ENCODE results near the gene ZDHHC17. TPM values are rescaled to one million over a fixed set of nuclear protein-coding genes. Genes with fewer than 3 reads are reported as not detected.

The ZDHHC17 gene
- total and polyA plus RNA-seq, 7 donors: 7.8 to 22.7 (median 20.2) TPM

DNA sequence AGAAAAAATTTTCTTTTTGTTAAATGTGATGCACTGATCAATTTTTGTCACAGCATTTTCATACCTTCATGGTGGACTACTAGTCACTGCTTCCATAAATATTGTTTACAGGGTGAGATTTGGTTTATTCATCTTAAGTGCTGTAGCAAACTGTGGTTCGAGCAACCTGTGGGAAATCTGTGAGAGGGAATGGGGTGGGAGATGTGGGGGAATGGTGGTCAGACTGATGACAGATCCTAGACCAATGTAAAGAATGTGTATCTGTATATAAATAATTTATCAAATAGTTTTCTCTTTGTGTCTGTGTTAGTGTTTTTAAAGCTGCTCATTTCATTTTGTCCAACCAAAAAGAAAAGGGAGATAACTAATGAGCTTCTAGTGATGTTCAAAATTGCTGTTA, 88.2 kb downstream of the ZDHHC17 start:
- H3K36me3 ChIP-seq (ENCODE audit: insufficient read depth in 1 of 2, low read depth in 1 of 2): peaks cover 0 to 78% of the 10 kb centered on the region in 2 donors
- H3K27me3 ChIP-seq (ENCODE audit: insufficient read depth in 3 of 3, low read length in 2 of 3): no peaks in the 10 kb centered on the region
- ATAC-seq: no peak
- H3K4me3 ChIP-seq: no peak overlapping the region
- H3K9me3 ChIP-seq: no peaks in the 10 kb centered on the region
- 97 to 100% (median 100%) methylated on average over 1 of the region's 1 CpG for WGBS, 3 donors
- no peaks in the 10 kb centered on the region for H3K4me1 ChIP-seq
- intact Hi-C loops (cut with DNase I): no loop called here
- H3K27ac ChIP-seq: no peak overlapping the region
- no peak for DNase-seq
- TF ChIP-seq, protein P1, sequence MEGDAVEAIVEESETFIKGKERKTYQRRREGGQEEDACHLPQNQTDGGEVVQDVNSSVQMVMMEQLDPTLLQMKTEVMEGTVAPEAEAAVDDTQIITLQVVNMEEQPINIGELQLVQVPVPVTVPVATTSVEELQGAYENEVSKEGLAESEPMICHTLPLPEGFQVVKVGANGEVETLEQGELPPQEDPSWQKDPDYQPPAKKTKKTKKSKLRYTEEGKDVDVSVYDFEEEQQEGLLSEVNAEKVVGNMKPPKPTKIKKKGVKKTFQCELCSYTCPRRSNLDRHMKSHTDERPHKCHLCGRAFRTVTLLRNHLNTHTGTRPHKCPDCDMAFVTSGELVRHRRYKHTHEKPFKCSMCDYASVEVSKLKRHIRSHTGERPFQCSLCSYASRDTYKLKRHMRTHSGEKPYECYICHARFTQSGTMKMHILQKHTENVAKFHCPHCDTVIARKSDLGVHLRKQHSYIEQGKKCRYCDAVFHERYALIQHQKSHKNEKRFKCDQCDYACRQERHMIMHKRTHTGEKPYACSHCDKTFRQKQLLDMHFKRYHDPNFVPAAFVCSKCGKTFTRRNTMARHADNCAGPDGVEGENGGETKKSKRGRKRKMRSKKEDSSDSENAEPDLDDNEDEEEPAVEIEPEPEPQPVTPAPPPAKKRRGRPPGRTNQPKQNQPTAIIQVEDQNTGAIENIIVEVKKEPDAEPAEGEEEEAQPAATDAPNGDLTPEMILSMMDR (IDR thresholded peaks at IDR 0.05): no peak

DNA sequence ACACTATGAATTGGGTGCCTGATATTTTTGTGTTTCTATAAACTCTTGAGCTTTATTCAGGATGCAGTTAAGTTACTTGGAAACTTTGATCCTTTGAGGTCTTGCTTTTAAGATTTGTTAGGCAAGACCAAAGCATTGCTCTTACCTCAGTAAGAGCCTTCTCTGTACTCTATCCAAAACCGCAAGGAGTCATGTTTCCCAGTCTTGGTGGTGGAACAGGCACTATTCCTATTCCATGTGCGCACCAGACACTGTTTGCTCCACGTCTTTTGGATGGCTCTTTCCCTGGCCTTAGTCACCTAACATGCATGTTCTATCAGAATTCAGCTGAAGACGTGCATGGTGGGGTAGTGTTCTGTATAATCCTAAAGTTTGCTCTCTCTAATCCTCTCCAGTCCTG, 91.4 kb downstream of the ZDHHC17 start:
- Histone ChIP-seq H3K4me1 (no peaks in the 10 kb centered on the region), H3K9me3 (no peaks in the 10 kb centered on the region), H3K4me3 (no peak overlapping the region), H3K36me3 (ENCODE audit: insufficient read depth in 1 of 2, low read depth in 1 of 2) (peaks cover 0 to 60% of the 10 kb centered on the region in 2 donors), H3K27ac (no peak overlapping the region), H3K27me3 (ENCODE audit: insufficient read depth in 3 of 3, low read length in 2 of 3) (no peaks in the 10 kb centered on the region)
- intact Hi-C loops (cut with DNase I): no loop called here
- 96 to 99% (median 96%) methylated on average over 4 of the region's 4 CpGs for WGBS, 3 donors
- ATAC-seq: no peak
- TF ChIP-seq, protein P1 (IDR thresholded peaks at IDR 0.05): no peak
- DNase-seq: no peak

DNA sequence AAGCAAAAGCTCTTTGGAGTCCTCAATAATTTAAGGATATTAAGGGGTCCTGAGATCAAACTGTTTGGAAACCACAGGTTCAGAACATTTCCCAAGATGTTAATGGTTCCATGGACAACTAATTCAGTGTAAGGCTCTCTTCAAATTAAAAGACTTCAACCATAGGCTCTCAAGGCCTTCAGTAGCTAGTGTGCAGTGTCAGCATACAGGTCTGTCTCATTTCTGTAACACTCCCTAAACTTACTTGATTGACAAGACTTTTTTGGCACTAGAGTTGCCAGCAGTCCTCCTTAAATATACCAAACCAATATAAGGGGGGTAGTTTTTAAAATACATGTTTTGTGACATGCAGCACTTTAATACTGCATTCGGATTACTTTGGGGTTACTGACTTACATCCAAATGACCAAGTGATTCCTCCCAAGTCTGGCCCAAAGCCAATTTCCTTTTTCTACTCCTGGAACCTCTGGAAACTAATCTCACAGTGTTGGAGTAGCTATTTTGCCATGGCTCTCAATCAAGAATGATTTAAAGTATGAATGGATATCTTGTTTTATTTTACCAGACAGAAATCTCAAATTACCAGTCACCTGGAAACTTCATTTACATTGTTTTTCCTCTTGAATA, 92.2 kb downstream of the ZDHHC17 start:
- no peaks in the 10 kb centered on the region for H3K4me1 ChIP-seq
- H3K4me3 ChIP-seq: no peak overlapping the region
- no peak for DNase-seq
- no peak overlapping the region for H3K27ac ChIP-seq
- intact Hi-C loops (cut with DNase I): no loop called here
- no peaks in the 10 kb centered on the region for H3K27me3 ChIP-seq (ENCODE audit: insufficient read depth in 3 of 3, low read length in 2 of 3)
- ATAC-seq: no peak
- WGBS, 3 donors: 84 to 94% (median 88%) methylated on average over 1 of the region's 1 CpG
- TF ChIP-seq, protein P1 (IDR thresholded peaks at IDR 0.05): no peak
- H3K9me3 ChIP-seq: no peaks in the 10 kb centered on the region
- peaks cover 0 to 52% of the 10 kb centered on the region in 2 donors for H3K36me3 ChIP-seq (ENCODE audit: insufficient read depth in 1 of 2, low read depth in 1 of 2)

DNA sequence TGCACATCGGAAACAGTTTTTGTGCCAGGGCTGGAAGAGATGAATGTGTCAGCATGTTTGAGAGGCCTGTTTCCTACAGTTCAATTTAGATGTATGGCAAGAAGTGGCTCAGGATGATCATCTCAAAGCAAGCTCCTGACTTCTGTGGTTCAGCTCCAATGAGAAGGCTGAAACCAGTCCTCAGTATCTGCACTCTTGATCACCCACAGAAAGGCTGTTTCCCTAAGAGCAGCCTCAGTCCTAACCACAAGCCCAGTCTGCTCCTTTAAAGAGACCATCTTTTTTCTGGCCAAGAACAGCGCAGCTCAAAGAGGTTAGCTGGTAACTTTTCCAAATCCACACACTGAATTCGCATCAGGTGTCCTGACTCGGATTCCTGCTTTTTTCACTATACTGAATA, 95.7 kb downstream of the ZDHHC17 start:
- H3K36me3 ChIP-seq (ENCODE audit: insufficient read depth in 1 of 2, low read depth in 1 of 2): peaks cover 0 to 28% of the 10 kb centered on the region in 2 donors
- ATAC-seq (no peak), DNase-seq (no peak)
- TF ChIP-seq, protein P1 (IDR thresholded peaks at IDR 0.05): no peak
- H3K4me1 ChIP-seq: no peaks in the 10 kb centered on the region
- no peaks in the 10 kb centered on the region for H3K27me3 ChIP-seq (ENCODE audit: insufficient read depth in 3 of 3, low read length in 2 of 3)
- no peak overlapping the region for H3K4me3 ChIP-seq
- WGBS, 3 donors: 86 to 92% (median 87%) methylated on average over 4 of the region's 4 CpGs
- intact Hi-C loops (cut with DNase I): no loop called here
- H3K9me3 ChIP-seq: no peaks in the 10 kb centered on the region
- no peak overlapping the region for H3K27ac ChIP-seq

DNA sequence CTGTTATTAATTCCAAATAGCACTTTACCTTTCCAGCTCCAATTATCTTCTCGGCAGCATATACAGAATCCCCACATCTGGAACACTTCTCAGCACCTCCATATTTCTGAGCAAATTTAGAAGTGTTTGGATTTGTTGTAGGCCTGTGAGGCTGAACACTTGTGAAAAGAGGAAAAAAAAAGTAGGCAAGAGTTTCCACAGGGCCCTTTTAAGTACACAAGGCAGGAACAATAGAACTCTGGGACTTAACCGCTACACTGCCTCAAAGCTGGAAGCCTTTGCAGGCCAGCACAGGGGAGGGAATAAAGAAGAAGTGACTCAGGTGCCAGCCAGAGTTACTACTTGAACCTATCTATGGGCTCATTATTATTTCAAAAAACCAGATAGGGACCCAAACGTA, 96.3 kb downstream of the ZDHHC17 start:
- TF ChIP-seq, protein P1 (IDR thresholded peaks at IDR 0.05): no peak
- no peak for DNase-seq
- 88 to 91% (median 89%) methylated on average over 3 of the region's 3 CpGs for WGBS, 3 donors
- Histone ChIP-seq H3K27me3 (ENCODE audit: insufficient read depth in 3 of 3, low read length in 2 of 3) (no peaks in the 10 kb centered on the region), H3K27ac (no peak overlapping the region), H3K9me3 (no peaks in the 10 kb centered on the region), H3K4me1 (no peaks in the 10 kb centered on the region), H3K36me3 (ENCODE audit: insufficient read depth in 1 of 2, low read depth in 1 of 2) (peaks cover 0 to 22% of the 10 kb centered on the region in 2 donors), H3K4me3 (no peak overlapping the region)
- intact Hi-C loops (cut with DNase I): no loop called here
- no peak for ATAC-seq
